PFSK-1 (cell line): ENCODE results near the gene HGS.

Source experiments
- POLR2AphosphoS5 ChIP-seq: IDR thresholded peaks from 2 replicates; pipeline ENCODE4 v1.6.1; 2012; ENCODE audit warnings: low read depth, mild to moderate bottlenecking, control low read depth, low read length, moderate library complexity
- SIN3A ChIP-seq: IDR thresholded peaks from 2 replicates; pipeline ENCODE4 v1.6.1; 2012; ENCODE audit warnings: mild to moderate bottlenecking, low read length, moderate library complexity, borderline replicate concordance; ENCODE audit not compliant: insufficient read depth
- TAF1 ChIP-seq: IDR thresholded peaks from 2 replicates; pipeline ENCODE4 v1.6.1; 2012; ENCODE audit warnings: low read length, control low read depth, borderline replicate concordance; ENCODE audit not compliant: insufficient read depth

DNA sequence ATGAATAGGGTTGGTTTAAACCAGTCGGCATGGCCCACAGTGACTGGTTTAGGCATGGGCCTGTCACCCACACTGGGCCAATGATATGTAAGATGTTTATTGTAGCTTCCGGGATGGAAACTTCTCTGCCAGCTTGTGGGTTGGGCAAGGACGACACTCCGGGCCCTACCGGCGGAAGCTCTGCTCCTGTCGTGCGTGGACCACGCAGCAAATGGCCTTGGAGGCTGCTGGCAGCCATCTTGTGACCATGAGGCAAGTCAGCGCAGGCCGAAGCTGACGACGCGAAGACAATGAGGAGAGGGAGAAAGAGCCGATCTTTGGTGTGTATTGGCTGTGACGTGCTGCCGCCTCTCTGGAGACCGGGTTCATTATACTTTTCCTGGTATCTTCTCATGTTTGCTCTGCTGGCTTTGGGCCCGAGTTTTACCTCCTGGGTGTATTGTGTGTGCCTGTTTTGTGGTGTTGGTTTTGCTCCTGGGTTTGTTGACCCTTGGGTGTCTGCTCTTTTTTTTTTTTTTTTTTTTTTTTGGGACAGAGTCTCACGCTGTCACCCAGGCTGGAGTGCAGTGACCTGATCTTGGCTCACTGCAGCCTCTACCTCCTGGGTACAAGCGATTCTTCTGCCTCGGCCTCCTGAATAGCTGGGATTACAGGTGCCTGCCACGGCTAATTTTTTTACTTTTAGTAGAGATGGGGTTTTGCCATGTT, 43.7 kb downstream of the HGS start:
- TF ChIP-seq POLR2AphosphoS5 (no peak), SIN3A (no peak), TAF1 (no peak)
